ENCODE results near the gene TRIM69. TPM values are rescaled to one million over a fixed set of nuclear protein-coding genes. Genes with fewer than 3 reads are reported as not detected.

The TRIM69 gene
- total RNA-seq, 1 experiment from 2014 or later = 16.7 TPM

GRCh38 chr15:44811337-44811736 is 75.0 kb downstream of the TRIM69 start:
- ATAC-seq (no peak), DNase-seq (ENCODE audit: low read depth, low spot score) (no peak)
- Histone ChIP-seq H3K9me3 (ENCODE audit: control insufficient read depth, insufficient read depth, low read depth, low read length) (no peaks in the 10 kb centered on the region), H3K27me3 (ENCODE audit: control insufficient read depth, insufficient read depth, low read length) (peaks cover 11% of the 10 kb centered on the region), H3K4me3 (ENCODE audit: low read depth in 2 of 2, low read length in 2 of 2) (no peak overlapping the region), H3K36me3 (ENCODE audit: control insufficient read depth, insufficient read depth, low read length) (no peaks in the 10 kb centered on the region), H3K27ac (ENCODE audit: low read length) (no peak overlapping the region), H3K4me1 (ENCODE audit: control insufficient read depth, insufficient read depth, low read length) (no peaks in the 10 kb centered on the region)
- ChIA-PET POLR2A (interaction anchor here (0.6 kb wide), 1 partner anchor 20 kb away, joined by 4 read pairs; no protein-coding TSS in a partner anchor), CTCF (no interaction called here)
- no TSS peak for BruUV-seq (replicated peaks)
- intact Hi-C loops (cut with micrococcal nuclease; ENCODE audit: unreplicated experiment) (no loop called here), in situ Hi-C loops (cut with HindIII; ENCODE audit: low pct_unique_long_range_greater_than_20kb, low sequenced_read_pairs) (no loop called here)
- TF ChIP-seq, protein P1, sequence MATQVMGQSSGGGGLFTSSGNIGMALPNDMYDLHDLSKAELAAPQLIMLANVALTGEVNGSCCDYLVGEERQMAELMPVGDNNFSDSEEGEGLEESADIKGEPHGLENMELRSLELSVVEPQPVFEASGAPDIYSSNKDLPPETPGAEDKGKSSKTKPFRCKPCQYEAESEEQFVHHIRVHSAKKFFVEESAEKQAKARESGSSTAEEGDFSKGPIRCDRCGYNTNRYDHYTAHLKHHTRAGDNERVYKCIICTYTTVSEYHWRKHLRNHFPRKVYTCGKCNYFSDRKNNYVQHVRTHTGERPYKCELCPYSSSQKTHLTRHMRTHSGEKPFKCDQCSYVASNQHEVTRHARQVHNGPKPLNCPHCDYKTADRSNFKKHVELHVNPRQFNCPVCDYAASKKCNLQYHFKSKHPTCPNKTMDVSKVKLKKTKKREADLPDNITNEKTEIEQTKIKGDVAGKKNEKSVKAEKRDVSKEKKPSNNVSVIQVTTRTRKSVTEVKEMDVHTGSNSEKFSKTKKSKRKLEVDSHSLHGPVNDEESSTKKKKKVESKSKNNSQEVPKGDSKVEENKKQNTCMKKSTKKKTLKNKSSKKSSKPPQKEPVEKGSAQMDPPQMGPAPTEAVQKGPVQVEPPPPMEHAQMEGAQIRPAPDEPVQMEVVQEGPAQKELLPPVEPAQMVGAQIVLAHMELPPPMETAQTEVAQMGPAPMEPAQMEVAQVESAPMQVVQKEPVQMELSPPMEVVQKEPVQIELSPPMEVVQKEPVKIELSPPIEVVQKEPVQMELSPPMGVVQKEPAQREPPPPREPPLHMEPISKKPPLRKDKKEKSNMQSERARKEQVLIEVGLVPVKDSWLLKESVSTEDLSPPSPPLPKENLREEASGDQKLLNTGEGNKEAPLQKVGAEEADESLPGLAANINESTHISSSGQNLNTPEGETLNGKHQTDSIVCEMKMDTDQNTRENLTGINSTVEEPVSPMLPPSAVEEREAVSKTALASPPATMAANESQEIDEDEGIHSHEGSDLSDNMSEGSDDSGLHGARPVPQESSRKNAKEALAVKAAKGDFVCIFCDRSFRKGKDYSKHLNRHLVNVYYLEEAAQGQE (IDR thresholded peaks at IDR 0.05; ENCODE audit: insufficient read depth in 1 of 2, low read depth in 2 of 2, low read length in 1 of 2) = no peak
- TF ChIP-seq POLR2AphosphoS5 (IDR thresholded peaks at IDR 0.05; ENCODE audit: low read depth, low read length) = no peak
- no peak for TF ChIP-seq SIN3A (IDR thresholded peaks at IDR 0.05; ENCODE audit: borderline replicate concordance, insufficient read depth, low read depth, low read length)
- no peak for TF ChIP-seq TCF7L2 (IDR thresholded peaks at IDR 0.05; ENCODE audit: low read depth, low read length)
- TF ChIP-seq, protein P2, sequence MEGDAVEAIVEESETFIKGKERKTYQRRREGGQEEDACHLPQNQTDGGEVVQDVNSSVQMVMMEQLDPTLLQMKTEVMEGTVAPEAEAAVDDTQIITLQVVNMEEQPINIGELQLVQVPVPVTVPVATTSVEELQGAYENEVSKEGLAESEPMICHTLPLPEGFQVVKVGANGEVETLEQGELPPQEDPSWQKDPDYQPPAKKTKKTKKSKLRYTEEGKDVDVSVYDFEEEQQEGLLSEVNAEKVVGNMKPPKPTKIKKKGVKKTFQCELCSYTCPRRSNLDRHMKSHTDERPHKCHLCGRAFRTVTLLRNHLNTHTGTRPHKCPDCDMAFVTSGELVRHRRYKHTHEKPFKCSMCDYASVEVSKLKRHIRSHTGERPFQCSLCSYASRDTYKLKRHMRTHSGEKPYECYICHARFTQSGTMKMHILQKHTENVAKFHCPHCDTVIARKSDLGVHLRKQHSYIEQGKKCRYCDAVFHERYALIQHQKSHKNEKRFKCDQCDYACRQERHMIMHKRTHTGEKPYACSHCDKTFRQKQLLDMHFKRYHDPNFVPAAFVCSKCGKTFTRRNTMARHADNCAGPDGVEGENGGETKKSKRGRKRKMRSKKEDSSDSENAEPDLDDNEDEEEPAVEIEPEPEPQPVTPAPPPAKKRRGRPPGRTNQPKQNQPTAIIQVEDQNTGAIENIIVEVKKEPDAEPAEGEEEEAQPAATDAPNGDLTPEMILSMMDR (IDR thresholded peaks at IDR 0.05) = no peak

GRCh38 chr15:44812029-44812517 is 75.7 kb downstream of the TRIM69 start:
- peaks cover 8% of the 10 kb centered on the region for H3K27me3 ChIP-seq (ENCODE audit: control insufficient read depth, insufficient read depth, low read length)
- no peak for ATAC-seq
- DNase-seq (ENCODE audit: low read depth, low spot score) = no peak
- TF ChIP-seq SIN3A (IDR thresholded peaks at IDR 0.05; ENCODE audit: borderline replicate concordance, insufficient read depth, low read depth, low read length) (no peak), POLR2AphosphoS5 (IDR thresholded peaks at IDR 0.05; ENCODE audit: low read depth, low read length) (no peak), TCF7L2 (IDR thresholded peaks at IDR 0.05; ENCODE audit: low read depth, low read length) (no peak)
- TF ChIP-seq, protein P2 (IDR thresholded peaks at IDR 0.05) = no peak
- TF ChIP-seq, protein P1 (IDR thresholded peaks at IDR 0.05; ENCODE audit: insufficient read depth in 1 of 2, low read depth in 2 of 2, low read length in 1 of 2) = no peak
- in situ Hi-C loops (cut with HindIII; ENCODE audit: low pct_unique_long_range_greater_than_20kb, low sequenced_read_pairs) (no loop called here), intact Hi-C loops (cut with micrococcal nuclease; ENCODE audit: unreplicated experiment) (no loop called here)
- no peak overlapping the region for H3K4me3 ChIP-seq (ENCODE audit: low read depth in 2 of 2, low read length in 2 of 2)
- POLR2A ChIA-PET = interaction anchor here (0.6 kb wide), 2 partner anchors 21 to 75 kb away, joined by 3 to 4 read pairs; no protein-coding TSS in a partner anchor
- no peaks in the 10 kb centered on the region for H3K36me3 ChIP-seq (ENCODE audit: control insufficient read depth, insufficient read depth, low read length)
- CTCF ChIA-PET = no interaction called here
- H3K27ac ChIP-seq (ENCODE audit: low read length) = no peak overlapping the region
- no peaks in the 10 kb centered on the region for H3K9me3 ChIP-seq (ENCODE audit: control insufficient read depth, insufficient read depth, low read depth, low read length)
- no TSS peak for BruUV-seq (replicated peaks)
- H3K4me1 ChIP-seq (ENCODE audit: control insufficient read depth, insufficient read depth, low read length) = no peaks in the 10 kb centered on the region
